Testis (tissue), 2 donors: ENCODE measurements around the gene GALR2.

Source experiments
- POLR2A ChIP-seq: fragments of 450-650 bp; IDR thresholded peaks from one replicate; pipeline ENCODE4 v1.6.1; 2017; ENCODE audit warnings: antibody characterized with exemption, mild to moderate bottlenecking, moderate library complexity
- TF ChIP-seq, protein P1 (sequence below), 3 experiments: fragments of 450-650 bp in 2 of 3; fragments of 200-600 bp in 1 of 3; sonication (generic) in 1 of 3; IDR thresholded peaks; one replicate each; pipeline ENCODE4 v1.5.1; 2016 to 2019; ENCODE audit warnings: antibody characterized with exemption in 3 of 3, mild to moderate bottlenecking in 2 of 3, moderate library complexity in 1 of 3

DNA sequence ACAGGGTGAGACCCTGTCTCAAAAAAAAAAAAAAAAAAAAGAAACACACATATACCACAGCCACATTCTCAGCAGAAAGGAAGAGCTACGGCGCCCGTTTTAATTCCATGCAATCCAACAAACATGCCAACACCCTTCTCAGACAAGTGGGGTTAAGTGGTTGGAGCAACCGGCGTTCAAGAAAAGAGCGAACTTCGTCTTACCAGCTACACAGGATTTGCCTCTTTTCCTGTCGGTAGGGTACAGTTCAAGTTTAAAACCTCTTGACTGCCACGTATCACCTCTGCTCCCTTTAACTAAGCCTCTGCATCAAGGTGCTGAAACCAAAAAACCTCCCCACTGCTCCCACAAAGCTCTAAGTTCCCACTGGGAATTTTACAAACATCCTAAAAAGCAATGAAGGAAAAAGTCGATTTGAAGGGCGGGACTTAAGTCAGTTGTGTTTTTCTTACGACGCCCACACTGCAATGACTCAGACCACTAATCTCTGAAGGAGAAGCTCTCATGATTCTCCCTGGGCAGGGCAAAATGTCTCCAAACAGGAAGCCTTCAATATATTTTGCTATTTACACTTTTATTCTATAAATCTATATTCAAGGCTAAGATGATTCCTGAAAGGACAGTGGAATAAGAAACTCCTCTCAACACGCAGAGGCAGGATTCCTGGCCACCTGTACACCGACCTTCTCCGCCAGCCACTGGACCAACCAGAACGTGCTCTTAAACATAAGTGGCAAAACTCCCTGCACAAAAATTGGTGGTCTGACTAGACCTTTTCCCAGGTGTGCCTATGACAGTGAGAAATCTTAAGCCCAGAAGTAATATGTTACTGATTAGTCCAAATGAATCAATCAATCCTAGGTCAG lies 21.1 kb upstream of the GALR2 start:
- TF ChIP-seq, protein P1, sequence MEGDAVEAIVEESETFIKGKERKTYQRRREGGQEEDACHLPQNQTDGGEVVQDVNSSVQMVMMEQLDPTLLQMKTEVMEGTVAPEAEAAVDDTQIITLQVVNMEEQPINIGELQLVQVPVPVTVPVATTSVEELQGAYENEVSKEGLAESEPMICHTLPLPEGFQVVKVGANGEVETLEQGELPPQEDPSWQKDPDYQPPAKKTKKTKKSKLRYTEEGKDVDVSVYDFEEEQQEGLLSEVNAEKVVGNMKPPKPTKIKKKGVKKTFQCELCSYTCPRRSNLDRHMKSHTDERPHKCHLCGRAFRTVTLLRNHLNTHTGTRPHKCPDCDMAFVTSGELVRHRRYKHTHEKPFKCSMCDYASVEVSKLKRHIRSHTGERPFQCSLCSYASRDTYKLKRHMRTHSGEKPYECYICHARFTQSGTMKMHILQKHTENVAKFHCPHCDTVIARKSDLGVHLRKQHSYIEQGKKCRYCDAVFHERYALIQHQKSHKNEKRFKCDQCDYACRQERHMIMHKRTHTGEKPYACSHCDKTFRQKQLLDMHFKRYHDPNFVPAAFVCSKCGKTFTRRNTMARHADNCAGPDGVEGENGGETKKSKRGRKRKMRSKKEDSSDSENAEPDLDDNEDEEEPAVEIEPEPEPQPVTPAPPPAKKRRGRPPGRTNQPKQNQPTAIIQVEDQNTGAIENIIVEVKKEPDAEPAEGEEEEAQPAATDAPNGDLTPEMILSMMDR (IDR thresholded peaks at IDR 0.05): no peak
- no peak for TF ChIP-seq POLR2A
